AG04449 (cell line): Measurements from ENCODE around the gene FLNB.

Experiments
- CTCF ChIA-PET: fragments of 350-600 bp; formaldehyde crosslinking; extraction: SDS; loops from one replicate; lab custom pipeline; 2021; ENCODE audit warnings: antibody characterized with exemption; lab: Yijun Ruan, JAX
- POLR2A ChIA-PET: fragments of 400-600, 350-600 bp; formaldehyde crosslinking; extraction: SDS; loops from one replicate; lab custom pipeline; 2020; ENCODE audit warnings: antibody characterized with exemption, inconsistent platforms; lab: Yijun Ruan, JAX
- DNase-seq: peaks from one replicate; pipeline ENCODE4 v3.0.0-alpha.2; 2010; ENCODE audit warnings: low read depth, low spot score
- H3K4me3 ChIP-seq: 2 replicates; pipeline ENCODE4 v1.5.1; 2011; ENCODE audit warnings: low read depth, mild to moderate bottlenecking, control low read depth, low read length
- CTCF ChIP-seq: IDR thresholded peaks from one replicate; pipeline ENCODE4 v1.5.1; 2011; ENCODE audit warnings: mild to moderate bottlenecking, moderate library complexity, low read length, control low read depth, inconsistent platforms; ENCODE audit not compliant: insufficient read depth; ENCODE audit errors: missing control alignments

FLNB gene

GRCh38 chr3:58117561-58118181 lies 109.4 kb downstream of the FLNB start:
- POLR2A ChIA-PET, result no interaction called here
- no peak for TF ChIP-seq CTCF
- CTCF ChIA-PET, result interaction anchor here (2.1 to 2.3 kb wide), 2 partner anchors 155 to 156 kb away, joined by 7 to 8 read pairs; no protein-coding TSS in a partner anchor
- no peak for DNase-seq
- no peak overlapping the region for H3K4me3 ChIP-seq

GRCh38 chr3:58119186-58119585 lies 111.0 kb downstream of the FLNB start:
- TF ChIP-seq CTCF, result no peak
- no peak for DNase-seq
- ChIA-PET CTCF (interaction anchor here (0.8 to 2.1 kb wide), 5 partner anchors 11 to 170 kb away, joined by 3 to 8 read pairs (median 3); no protein-coding TSS in a partner anchor), POLR2A (no interaction called here)
- no peak overlapping the region for H3K4me3 ChIP-seq

GRCh38 chr3:58120075-58120812 lies 112.0 kb downstream of the FLNB start:
- H3K4me3 ChIP-seq, result no peak overlapping the region
- POLR2A ChIA-PET, result no interaction called here
- TF ChIP-seq CTCF, result no peak
- no peak for DNase-seq
- CTCF ChIA-PET, result interaction anchor here (1.0 to 2.1 kb wide), 4 partner anchors 15 to 186 kb away, joined by 3 to 8 read pairs (median 4); partner anchors contain the start of genes HTD2 and RPP14

GRCh38 chr3:58121183-58121582 lies 113.0 kb downstream of the FLNB start:
- no peak for TF ChIP-seq CTCF
- CTCF ChIA-PET, result no interaction called here
- POLR2A ChIA-PET, result no interaction called here
- H3K4me3 ChIP-seq, result no peak overlapping the region
- no peak for DNase-seq

- no peak overlapping the region for H3K4me3 ChIP-seq
- CTCF ChIA-PET, result interaction anchor here (0.8 to 1.2 kb wide), 2 partner anchors 17 to 114 kb away, joined by 3 read pairs; no protein-coding TSS in a partner anchor
- DNase-seq, result no peak
- no peak for TF ChIP-seq CTCF
- POLR2A ChIA-PET, result no interaction called here
Measured at GRCh38 chr3:58122936-58123700, 114.9 kb downstream of the FLNB start.
